Stimulated activated CD8-positive, alpha-beta memory T cell treated with anti-CD3 and anti-CD28 coated beads, Interleukin-12 subunit alpha, Interleukin-12 subunit beta, amount 100 ng/mL, for 24 hours (primary cell): ENCODE measurements around the gene RAP1A.
"Not testable (repeated sequence)": the region's sequence is repeated elsewhere in the genome, so short reads cannot be mapped to it uniquely, and the experiment has no call there.

ENCODE experiments used
- DNase-seq: peaks from one replicate; pipeline ENCODE4 v3.0.0-alpha.2; 2020; ENCODE audit errors: extremely low read depth

The RAP1A gene

GRCh38 chr1:111665497-111665896 lies 45.9 kb downstream of the RAP1A start:
- DNase-seq = no peak

- no peak for DNase-seq
These were observed 47.2 kb downstream of the RAP1A start for GRCh38 chr1:111666828-111667227.

- DNase-seq = no peak
These were observed 49.7 kb downstream of the RAP1A start for GRCh38 chr1:111669268-111669667.

GRCh38 chr1:111671852-111672251 lies 52.3 kb downstream of the RAP1A start:
- DNase-seq = no peak

GRCh38 chr1:111672331-111672730 lies 52.7 kb downstream of the RAP1A start:
- DNase-seq = no peak

- DNase-seq = no peak
These were observed 58.0 kb downstream of the RAP1A start for GRCh38 chr1:111677604-111678003.

- no peak for DNase-seq
These were observed 60.0 kb downstream of the RAP1A start for GRCh38 chr1:111679541-111679940.

GRCh38 chr1:111680212-111680800 lies 60.7 kb downstream of the RAP1A start:
- DNase-seq = not testable (repeated sequence)

- not testable (repeated sequence) for DNase-seq
These were observed 65.9 kb downstream of the RAP1A start for GRCh38 chr1:111685293-111686153.

GRCh38 chr1:111690306-111690617 lies 70.7 kb downstream of the RAP1A start:
- DNase-seq = no peak

- DNase-seq = no peak
These were observed 72.3 kb downstream of the RAP1A start for GRCh38 chr1:111691886-111692285.

GRCh38 chr1:111695801-111696200 lies 76.2 kb downstream of the RAP1A start:
- no peak for DNase-seq

GRCh38 chr1:111696330-111696729 lies 76.7 kb downstream of the RAP1A start:
- no peak for DNase-seq

GRCh38 chr1:111699268-111699667 lies 79.7 kb downstream of the RAP1A start:
- DNase-seq = no peak

GRCh38 chr1:111702504-111703050 lies 83.0 kb downstream of the RAP1A start:
- DNase-seq = no peak

- DNase-seq = no peak
These were observed 84.7 kb downstream of the RAP1A start for GRCh38 chr1:111704240-111704639.

GRCh38 chr1:111704776-111705175 lies 85.2 kb downstream of the RAP1A start:
- DNase-seq = no peak

GRCh38 chr1:111705841-111706240 lies 86.3 kb downstream of the RAP1A start:
- DNase-seq = no peak

- DNase-seq = no peak
These were observed 87.3 kb downstream of the RAP1A start for GRCh38 chr1:111706921-111707320.

- no peak for DNase-seq
These were observed 88.3 kb downstream of the RAP1A start for GRCh38 chr1:111707906-111708305.

- no peak for DNase-seq
These were observed 90.4 kb downstream of the RAP1A start for GRCh38 chr1:111709986-111710385.

- no peak for DNase-seq
These were observed 96.7 kb downstream of the RAP1A start for GRCh38 chr1:111716333-111716732.

GRCh38 chr1:111717450-111717849 lies 97.9 kb downstream of the RAP1A start:
- DNase-seq = no peak
